ENCODE results near the gene P2RY14.

DNA sequence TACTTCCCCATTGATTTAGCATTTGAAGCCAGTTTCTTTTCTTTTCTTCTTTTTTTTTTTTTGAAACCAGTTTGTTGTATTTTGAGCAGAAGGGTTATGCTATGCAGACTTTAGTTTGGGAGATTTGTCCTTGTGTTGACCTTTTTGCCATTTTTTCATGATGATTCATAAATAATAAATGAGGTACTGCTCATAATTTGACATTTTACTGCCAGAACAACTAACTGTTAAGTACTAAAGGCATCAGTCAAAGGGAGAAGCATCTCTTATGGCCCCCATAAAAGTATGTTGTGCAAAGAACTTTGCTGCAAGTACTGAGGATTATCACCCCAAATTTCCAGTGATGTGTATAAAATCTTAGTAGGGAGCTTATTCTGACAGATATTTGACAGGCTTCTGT lies 40.0 kb upstream of the P2RY14 start:
- TF ChIP-seq TAF1 (IDR thresholded peaks at IDR 0.05; ENCODE audit: borderline replicate concordance, low read depth, low read length) (no peak), JUNB (IDR thresholded peaks at IDR 0.05) (no peak), CREB1 (IDR thresholded peaks at IDR 0.05; ENCODE audit: low read depth) (no peak), CHD2 (IDR thresholded peaks at IDR 0.05; ENCODE audit: borderline replicate concordance, low read depth, low read length) (no peak)
- TF ChIP-seq, protein P1, sequence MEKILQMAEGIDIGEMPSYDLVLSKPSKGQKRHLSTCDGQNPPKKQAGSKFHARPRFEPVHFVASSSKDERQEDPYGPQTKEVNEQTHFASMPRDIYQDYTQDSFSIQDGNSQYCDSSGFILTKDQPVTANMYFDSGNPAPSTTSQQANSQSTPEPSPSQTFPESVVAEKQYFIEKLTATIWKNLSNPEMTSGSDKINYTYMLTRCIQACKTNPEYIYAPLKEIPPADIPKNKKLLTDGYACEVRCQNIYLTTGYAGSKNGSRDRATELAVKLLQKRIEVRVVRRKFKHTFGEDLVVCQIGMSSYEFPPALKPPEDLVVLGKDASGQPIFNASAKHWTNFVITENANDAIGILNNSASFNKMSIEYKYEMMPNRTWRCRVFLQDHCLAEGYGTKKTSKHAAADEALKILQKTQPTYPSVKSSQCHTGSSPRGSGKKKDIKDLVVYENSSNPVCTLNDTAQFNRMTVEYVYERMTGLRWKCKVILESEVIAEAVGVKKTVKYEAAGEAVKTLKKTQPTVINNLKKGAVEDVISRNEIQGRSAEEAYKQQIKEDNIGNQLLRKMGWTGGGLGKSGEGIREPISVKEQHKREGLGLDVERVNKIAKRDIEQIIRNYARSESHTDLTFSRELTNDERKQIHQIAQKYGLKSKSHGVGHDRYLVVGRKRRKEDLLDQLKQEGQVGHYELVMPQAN (conservative IDR thresholded peaks at IDR 0.05) = no peak
- TF ChIP-seq, protein P2, sequence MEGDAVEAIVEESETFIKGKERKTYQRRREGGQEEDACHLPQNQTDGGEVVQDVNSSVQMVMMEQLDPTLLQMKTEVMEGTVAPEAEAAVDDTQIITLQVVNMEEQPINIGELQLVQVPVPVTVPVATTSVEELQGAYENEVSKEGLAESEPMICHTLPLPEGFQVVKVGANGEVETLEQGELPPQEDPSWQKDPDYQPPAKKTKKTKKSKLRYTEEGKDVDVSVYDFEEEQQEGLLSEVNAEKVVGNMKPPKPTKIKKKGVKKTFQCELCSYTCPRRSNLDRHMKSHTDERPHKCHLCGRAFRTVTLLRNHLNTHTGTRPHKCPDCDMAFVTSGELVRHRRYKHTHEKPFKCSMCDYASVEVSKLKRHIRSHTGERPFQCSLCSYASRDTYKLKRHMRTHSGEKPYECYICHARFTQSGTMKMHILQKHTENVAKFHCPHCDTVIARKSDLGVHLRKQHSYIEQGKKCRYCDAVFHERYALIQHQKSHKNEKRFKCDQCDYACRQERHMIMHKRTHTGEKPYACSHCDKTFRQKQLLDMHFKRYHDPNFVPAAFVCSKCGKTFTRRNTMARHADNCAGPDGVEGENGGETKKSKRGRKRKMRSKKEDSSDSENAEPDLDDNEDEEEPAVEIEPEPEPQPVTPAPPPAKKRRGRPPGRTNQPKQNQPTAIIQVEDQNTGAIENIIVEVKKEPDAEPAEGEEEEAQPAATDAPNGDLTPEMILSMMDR (IDR thresholded peaks at IDR 0.05 in 2 of 3, conservative IDR thresholded peaks at IDR 0.05 in 1 of 3; ENCODE audit: control insufficient read depth in 2 of 3, extremely low read depth in 1 of 3, insufficient read depth in 1 of 3, low read depth in 3 of 3, low read length in 3 of 3) = no peak
- TF ChIP-seq, protein P3, sequence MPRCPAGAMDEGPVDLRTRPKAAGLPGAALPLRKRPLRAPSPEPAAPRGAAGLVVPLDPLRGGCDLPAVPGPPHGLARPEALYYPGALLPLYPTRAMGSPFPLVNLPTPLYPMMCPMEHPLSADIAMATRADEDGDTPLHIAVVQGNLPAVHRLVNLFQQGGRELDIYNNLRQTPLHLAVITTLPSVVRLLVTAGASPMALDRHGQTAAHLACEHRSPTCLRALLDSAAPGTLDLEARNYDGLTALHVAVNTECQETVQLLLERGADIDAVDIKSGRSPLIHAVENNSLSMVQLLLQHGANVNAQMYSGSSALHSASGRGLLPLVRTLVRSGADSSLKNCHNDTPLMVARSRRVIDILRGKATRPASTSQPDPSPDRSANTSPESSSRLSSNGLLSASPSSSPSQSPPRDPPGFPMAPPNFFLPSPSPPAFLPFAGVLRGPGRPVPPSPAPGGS (IDR thresholded peaks at IDR 0.05; ENCODE audit: borderline replicate concordance, insufficient read depth, low read depth, low read length, poor library complexity, severe bottlenecking) = no peak

Data from GM12878 (cell line).